Upper lobe of right lung (tissue), 1 donor: ENCODE measurements around the gene NFAM1. TPM values are rescaled to one million over a fixed set of nuclear protein-coding genes. Genes with fewer than 3 reads are reported as not detected.

Experiments used
- ATAC-seq: fragments of 200-7000 bp; cut with Tn5 transposase; one replicate; pipeline ENCODE4 v1.9.1; 2020; ENCODE audit warnings: mild to moderate bottlenecking, moderate library complexity
- DNase-seq: peaks from one replicate; pipeline ENCODE4 v3.0.0-alpha.2; 2020
- H3K27ac ChIP-seq: fragments of 200-600 bp; one replicate; pipeline ENCODE4 v1.8.0; 2022
- H3K27me3 ChIP-seq: fragments of 200-600 bp; one replicate; pipeline ENCODE4 v1.8.0; 2022; ENCODE audit warnings: mild to moderate bottlenecking
- H3K36me3 ChIP-seq: fragments of 200-600 bp; one replicate; pipeline ENCODE4 v1.8.0; 2022
- H3K4me1 ChIP-seq: fragments of 200-600 bp; one replicate; pipeline ENCODE4 v1.8.0; 2022
- H3K4me3 ChIP-seq: fragments of 200-600 bp; one replicate; pipeline ENCODE4 v1.8.0; 2022; ENCODE audit warnings: mild to moderate bottlenecking
- H3K9me3 ChIP-seq: fragments of 200-600 bp; one replicate; pipeline ENCODE4 v1.8.0; 2022
- intact Hi-C: fragments of 100-400 bp; cut with DNase I; formaldehyde crosslinking; loops from one replicate; pipeline ENCODE4 v1.11.0; 2022
- total RNA-seq: library from RNA; stranded (reverse); fragmentation: NEBNext Ultra II Directional; extraction: Animal tissue kit (Norgen Biotek cat#: 25700); gene quantifications from one replicate; pipeline ENCODE4 v1.2.1, GENCODE V29; 2021
- TF ChIP-seq, protein P1 (sequence below): fragments of 200-600 bp; IDR thresholded peaks from one replicate; pipeline ENCODE4 v1.8.0; 2022; ENCODE audit warnings: antibody characterized with exemption
- donor health status: DM: no; HTN: yes; CAD: no; lungs with severe emphysema.

NFAM1 gene
- total RNA-seq, 1 donor from 2014 or later: 12.6 TPM

DNA sequence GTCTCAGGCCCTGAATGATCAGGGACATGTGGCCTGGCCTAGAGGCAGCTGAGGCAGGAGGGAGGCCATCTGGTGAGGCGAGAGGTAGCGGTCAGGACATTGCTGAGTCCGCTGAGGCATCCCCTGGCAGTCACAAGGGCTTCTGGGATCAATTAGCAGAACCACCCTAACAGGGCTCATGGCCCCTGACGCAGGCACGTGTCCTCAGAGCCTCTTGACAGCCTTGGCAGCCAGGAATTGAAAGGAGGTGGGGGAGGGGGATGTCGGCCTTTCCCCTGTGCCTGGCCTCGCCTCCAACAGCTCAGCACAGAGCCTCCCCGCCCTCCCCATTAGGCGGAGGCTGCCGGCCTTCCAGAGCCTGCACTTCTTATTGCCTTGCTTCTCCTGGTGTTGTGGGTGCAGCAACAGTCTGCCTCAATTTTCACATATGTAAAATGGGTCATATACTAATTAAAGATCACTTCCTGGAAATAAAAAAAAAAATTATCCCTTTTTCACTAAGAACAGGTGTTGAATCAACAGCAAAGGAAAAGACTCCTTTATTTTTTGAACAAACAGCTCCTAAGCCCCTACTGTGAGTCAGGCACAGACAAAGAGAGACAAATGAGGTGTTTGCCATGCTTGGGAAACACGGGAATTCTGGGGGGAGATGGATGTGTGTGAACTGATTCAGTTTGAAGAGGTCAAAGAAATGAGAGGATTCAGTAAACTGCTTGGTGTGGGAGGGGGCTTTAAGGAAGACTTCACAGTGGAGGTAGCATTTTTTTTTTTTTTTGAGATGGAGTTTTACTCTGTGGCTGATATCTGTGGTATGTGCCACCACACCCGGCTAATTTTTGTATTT, 55.3 kb downstream of the NFAM1 start:
- H3K9me3 ChIP-seq: no peaks in the 10 kb centered on the region
- peak; percentile 73 for ATAC-seq
- TF ChIP-seq, protein P1, sequence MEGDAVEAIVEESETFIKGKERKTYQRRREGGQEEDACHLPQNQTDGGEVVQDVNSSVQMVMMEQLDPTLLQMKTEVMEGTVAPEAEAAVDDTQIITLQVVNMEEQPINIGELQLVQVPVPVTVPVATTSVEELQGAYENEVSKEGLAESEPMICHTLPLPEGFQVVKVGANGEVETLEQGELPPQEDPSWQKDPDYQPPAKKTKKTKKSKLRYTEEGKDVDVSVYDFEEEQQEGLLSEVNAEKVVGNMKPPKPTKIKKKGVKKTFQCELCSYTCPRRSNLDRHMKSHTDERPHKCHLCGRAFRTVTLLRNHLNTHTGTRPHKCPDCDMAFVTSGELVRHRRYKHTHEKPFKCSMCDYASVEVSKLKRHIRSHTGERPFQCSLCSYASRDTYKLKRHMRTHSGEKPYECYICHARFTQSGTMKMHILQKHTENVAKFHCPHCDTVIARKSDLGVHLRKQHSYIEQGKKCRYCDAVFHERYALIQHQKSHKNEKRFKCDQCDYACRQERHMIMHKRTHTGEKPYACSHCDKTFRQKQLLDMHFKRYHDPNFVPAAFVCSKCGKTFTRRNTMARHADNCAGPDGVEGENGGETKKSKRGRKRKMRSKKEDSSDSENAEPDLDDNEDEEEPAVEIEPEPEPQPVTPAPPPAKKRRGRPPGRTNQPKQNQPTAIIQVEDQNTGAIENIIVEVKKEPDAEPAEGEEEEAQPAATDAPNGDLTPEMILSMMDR: no peak
- H3K4me1 ChIP-seq: peaks cover 13% of the 10 kb centered on the region
- peak overlapping the region; percentile 30 for H3K27ac ChIP-seq
- no peaks in the 10 kb centered on the region for H3K36me3 ChIP-seq
- no peaks in the 10 kb centered on the region for H3K27me3 ChIP-seq
- H3K4me3 ChIP-seq: no peak overlapping the region
- intact Hi-C loops: no loop called here
- peak; percentile 82 for DNase-seq

DNA sequence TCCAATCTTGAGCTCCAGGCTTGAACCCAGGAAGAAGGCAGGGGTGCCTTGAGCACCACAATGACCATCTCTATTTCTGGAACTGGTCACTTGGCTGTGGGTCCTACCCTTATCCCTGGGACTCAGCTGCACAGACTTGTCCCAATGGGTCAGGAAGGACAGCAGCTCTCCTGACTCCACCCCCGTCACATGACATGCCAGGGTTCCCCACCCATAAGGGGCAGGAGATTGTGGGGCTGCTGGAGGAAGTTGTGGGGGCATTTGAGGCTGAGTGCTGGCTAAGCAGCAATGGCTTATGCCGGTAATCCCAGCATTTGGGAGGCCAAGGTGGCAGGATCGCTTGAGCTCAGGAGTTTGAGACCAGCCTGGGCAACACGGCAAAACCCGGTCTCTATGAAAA, 56.2 kb downstream of the NFAM1 start:
- Histone ChIP-seq H3K27me3 (no peaks in the 10 kb centered on the region), H3K27ac (peak overlapping the region; percentile 30), H3K9me3 (no peaks in the 10 kb centered on the region), H3K36me3 (no peaks in the 10 kb centered on the region), H3K4me3 (no peak overlapping the region), H3K4me1 (peaks cover 13% of the 10 kb centered on the region)
- ATAC-seq (no peak), DNase-seq (no peak)
- intact Hi-C loops: no loop called here
- TF ChIP-seq, protein P1: no peak

DNA sequence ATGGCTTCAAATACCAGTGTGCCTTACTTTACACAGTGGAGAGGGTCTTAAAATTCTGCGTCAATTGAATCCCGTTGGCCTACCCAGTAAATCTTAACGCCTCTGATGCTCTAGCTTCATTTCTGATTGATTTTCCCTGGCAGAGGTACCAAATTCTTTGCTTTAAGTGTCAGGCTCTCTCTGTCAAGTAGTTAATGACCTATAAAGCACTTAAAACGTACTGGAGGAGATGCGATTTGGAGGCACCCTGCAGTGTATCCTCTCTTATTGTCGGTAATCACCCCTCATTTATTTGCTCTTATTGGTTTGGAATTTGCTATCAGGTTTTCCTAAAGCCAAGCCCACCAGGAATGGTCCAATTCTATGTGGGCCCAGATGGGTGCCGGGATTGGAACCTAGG, 59.2 kb downstream of the NFAM1 start:
- Histone ChIP-seq H3K9me3 (no peaks in the 10 kb centered on the region), H3K27ac (no peak overlapping the region), H3K4me1 (peaks cover 28% of the 10 kb centered on the region), H3K4me3 (no peak overlapping the region), H3K27me3 (no peaks in the 10 kb centered on the region), H3K36me3 (no peaks in the 10 kb centered on the region)
- DNase-seq (no peak), ATAC-seq (no peak)
- TF ChIP-seq, protein P1: no peak
- intact Hi-C loops: no loop called here

DNA sequence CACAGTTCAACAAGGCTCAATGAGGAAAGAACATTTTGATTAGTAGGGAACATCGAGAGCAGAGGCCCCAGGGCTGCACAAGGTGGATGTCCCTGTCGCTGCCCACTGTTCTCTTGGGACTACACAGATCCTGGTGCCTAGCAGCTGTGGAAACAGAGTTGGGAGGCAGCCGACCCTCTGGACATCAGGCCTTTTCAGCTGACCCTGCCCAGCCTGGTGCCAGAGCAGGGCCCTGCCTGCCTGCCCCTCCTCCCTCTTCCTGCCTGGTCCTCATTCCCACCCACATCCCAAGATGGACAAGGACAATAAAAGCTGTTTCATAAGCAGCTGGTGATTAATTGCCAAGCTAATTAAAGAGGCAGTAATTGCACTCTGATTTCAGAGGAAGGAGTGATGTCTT, 60.7 kb downstream of the NFAM1 start:
- peaks cover 28% of the 10 kb centered on the region for H3K4me1 ChIP-seq
- H3K36me3 ChIP-seq: no peaks in the 10 kb centered on the region
- H3K9me3 ChIP-seq: no peaks in the 10 kb centered on the region
- intact Hi-C loops: no loop called here
- no peak for DNase-seq
- H3K27ac ChIP-seq: no peak overlapping the region
- ATAC-seq: no peak
- no peak overlapping the region for H3K4me3 ChIP-seq
- TF ChIP-seq, protein P1: no peak
- peaks cover 13% of the 10 kb centered on the region for H3K27me3 ChIP-seq

DNA sequence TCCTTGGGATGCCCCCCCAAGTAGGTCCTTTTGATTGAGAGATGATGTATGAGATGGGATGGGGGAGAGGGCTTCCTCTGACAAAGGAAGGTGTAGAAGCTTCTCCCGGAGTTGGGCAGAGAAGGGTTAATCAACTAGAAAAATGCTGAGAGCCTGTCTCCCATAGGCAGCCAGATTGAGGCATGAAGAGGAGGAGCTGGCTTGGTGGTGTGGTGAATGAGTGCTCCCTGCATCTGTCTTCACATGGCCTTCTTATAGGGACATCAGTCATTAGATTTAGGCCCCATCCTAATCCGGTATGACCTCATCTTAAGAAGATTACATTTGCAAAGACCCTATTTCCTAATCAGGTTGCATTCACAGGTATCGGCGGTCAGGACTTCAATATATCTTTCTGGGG, 61.1 kb downstream of the NFAM1 start:
- ATAC-seq (no peak), DNase-seq (no peak)
- no peaks in the 10 kb centered on the region for H3K36me3 ChIP-seq
- H3K9me3 ChIP-seq: no peaks in the 10 kb centered on the region
- H3K4me1 ChIP-seq: peaks cover 28% of the 10 kb centered on the region
- intact Hi-C loops: no loop called here
- peaks cover 13% of the 10 kb centered on the region for H3K27me3 ChIP-seq
- no peak overlapping the region for H3K27ac ChIP-seq
- H3K4me3 ChIP-seq: no peak overlapping the region
- TF ChIP-seq, protein P1: no peak
